Activated CD4-positive, CD25-positive, alpha-beta regulatory T cell treated with anti-CD3 and anti-CD28 coated beads, Interleukin-2, amount 50 U/mL, for 16 hours (primary cell): ENCODE data around the gene IPO9.
"Not testable (repeated sequence)": the region's sequence is repeated elsewhere in the genome, so short reads cannot be mapped to it uniquely, and the experiment has no call there.

Experiments
- DNase-seq: peaks from one replicate; pipeline ENCODE4 v3.0.0-alpha.2; 2020; ENCODE audit warnings: low read depth, low spot score

The IPO9 gene

GRCh38 chr1:201809876-201810275 lies 19.1 kb upstream of the IPO9 start:
- no peak for DNase-seq

GRCh38 chr1:201810466-201811216 lies 18.3 kb upstream of the IPO9 start:
- DNase-seq, result no peak

GRCh38 chr1:201813226-201813625 lies 15.7 kb upstream of the IPO9 start:
- no peak for DNase-seq

- DNase-seq, result no peak
These were observed 12.6 kb upstream of the IPO9 start for GRCh38 chr1:201816309-201816854.

GRCh38 chr1:201818971-201819750 lies 9.8 kb upstream of the IPO9 start:
- no peak for DNase-seq

- DNase-seq, result no peak
These were observed 8.5 kb upstream of the IPO9 start for GRCh38 chr1:201820413-201820812.

- no peak for DNase-seq
These were observed 3.7 kb upstream of the IPO9 start for GRCh38 chr1:201825245-201825644.

GRCh38 chr1:201826830-201827229 lies 2.1 kb upstream of the IPO9 start:
- no peak for DNase-seq

- no peak for DNase-seq
These were observed 1.4 kb upstream of the IPO9 start for GRCh38 chr1:201827321-201828216.

- no peak for DNase-seq
These were observed 639 bp upstream of the IPO9 start for GRCh38 chr1:201828217-201828819.

GRCh38 chr1:201831371-201831770 lies 2.4 kb downstream of the IPO9 start:
- no peak for DNase-seq

- DNase-seq, result no peak
These were observed 5.7 kb downstream of the IPO9 start for GRCh38 chr1:201834621-201835020.

GRCh38 chr1:201838381-201838780 lies 9.4 kb downstream of the IPO9 start:
- DNase-seq, result no peak

GRCh38 chr1:201839089-201839488 lies 10.1 kb downstream of the IPO9 start:
- not testable (repeated sequence) for DNase-seq

GRCh38 chr1:201840055-201840454 lies 11.1 kb downstream of the IPO9 start:
- no peak for DNase-seq

- no peak for DNase-seq
These were observed 11.5 kb downstream of the IPO9 start for GRCh38 chr1:201840490-201840889.

GRCh38 chr1:201841265-201841912 lies 12.4 kb downstream of the IPO9 start:
- no peak for DNase-seq

- no peak for DNase-seq
These were observed 13.6 kb downstream of the IPO9 start for GRCh38 chr1:201842472-201843027.

GRCh38 chr1:201845331-201846083 lies 16.6 kb downstream of the IPO9 start:
- DNase-seq, result no peak

GRCh38 chr1:201847150-201847549 lies 18.2 kb downstream of the IPO9 start:
- DNase-seq, result no peak
